Measurements from ENCODE around the gene TTC39B.

TTC39B gene

DNA sequence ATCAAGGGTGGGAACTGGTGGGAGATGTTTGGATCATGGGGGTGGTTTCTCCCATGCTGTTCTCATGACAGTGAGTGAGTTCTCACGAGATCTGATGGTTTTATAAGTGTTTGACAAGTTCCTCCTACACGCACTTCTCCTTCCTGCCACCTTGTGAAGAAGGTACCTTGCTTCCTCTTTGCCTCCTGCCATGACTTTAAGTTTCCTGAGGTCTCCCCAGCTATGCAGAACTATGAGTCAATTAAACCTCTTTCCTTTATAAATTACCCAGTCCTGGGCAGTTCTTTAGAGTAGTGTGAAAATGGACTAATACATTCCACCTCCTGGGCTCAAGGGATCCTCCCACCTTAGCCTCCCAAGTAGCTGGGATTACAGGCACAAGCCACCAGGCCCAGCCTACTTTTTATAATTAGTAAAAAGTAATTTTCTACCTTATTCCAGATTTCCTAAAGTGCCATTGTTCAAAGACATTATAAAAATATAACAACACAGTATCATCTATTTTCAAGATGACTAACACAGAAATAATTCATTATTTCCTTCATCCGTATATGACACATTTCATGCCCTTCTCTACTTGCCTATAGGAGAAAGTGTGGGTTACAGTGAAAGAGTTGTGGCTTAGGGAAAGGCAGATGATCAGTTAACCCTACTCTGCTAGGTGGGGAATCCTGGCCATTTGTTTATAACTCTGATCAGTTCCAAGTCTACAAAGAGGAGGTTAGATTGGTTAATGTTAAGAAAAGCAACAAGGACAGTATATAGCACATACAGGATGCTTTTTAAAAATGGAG is 99.9 kb downstream of the TTC39B start:
- ChIA-PET POLR2A (no interaction called here), CTCF (interaction anchor here (1.1 to 1.6 kb wide), 3 partner anchors 16 to 24 kb away, joined by 3 to 4 read pairs (median 4); no protein-coding TSS in a partner anchor)
- no peak for DNase-seq (ENCODE audit: extremely low spot score)
- TF ChIP-seq, protein P1, sequence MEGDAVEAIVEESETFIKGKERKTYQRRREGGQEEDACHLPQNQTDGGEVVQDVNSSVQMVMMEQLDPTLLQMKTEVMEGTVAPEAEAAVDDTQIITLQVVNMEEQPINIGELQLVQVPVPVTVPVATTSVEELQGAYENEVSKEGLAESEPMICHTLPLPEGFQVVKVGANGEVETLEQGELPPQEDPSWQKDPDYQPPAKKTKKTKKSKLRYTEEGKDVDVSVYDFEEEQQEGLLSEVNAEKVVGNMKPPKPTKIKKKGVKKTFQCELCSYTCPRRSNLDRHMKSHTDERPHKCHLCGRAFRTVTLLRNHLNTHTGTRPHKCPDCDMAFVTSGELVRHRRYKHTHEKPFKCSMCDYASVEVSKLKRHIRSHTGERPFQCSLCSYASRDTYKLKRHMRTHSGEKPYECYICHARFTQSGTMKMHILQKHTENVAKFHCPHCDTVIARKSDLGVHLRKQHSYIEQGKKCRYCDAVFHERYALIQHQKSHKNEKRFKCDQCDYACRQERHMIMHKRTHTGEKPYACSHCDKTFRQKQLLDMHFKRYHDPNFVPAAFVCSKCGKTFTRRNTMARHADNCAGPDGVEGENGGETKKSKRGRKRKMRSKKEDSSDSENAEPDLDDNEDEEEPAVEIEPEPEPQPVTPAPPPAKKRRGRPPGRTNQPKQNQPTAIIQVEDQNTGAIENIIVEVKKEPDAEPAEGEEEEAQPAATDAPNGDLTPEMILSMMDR (IDR thresholded peaks at IDR 0.05; ENCODE audit: control extremely low read depth, extremely low read depth, low read depth, missing control alignments): no peak

- DNase-seq (ENCODE audit: extremely low spot score): no peak
- ChIA-PET POLR2A (no interaction called here), CTCF (interaction anchor here (1.1 to 3.2 kb wide), 4 partner anchors 10 to 32 kb away, joined by 3 to 10 read pairs (median 3); no protein-coding TSS in a partner anchor)
- TF ChIP-seq, protein P1 (IDR thresholded peaks at IDR 0.05; ENCODE audit: control extremely low read depth, extremely low read depth, low read depth, missing control alignments): no peak
These were observed 101.2 kb downstream of the TTC39B start for GRCh38 chr9:15205632-15206420.

- CTCF ChIA-PET: interaction anchor here (3.2 kb wide), 1 partner anchor 29 kb away, joined by 10 read pairs; no protein-coding TSS in a partner anchor
- POLR2A ChIA-PET: no interaction called here
- no peak for DNase-seq (ENCODE audit: extremely low spot score)
- TF ChIP-seq, protein P1 (IDR thresholded peaks at IDR 0.05; ENCODE audit: control extremely low read depth, extremely low read depth, low read depth, missing control alignments): no peak
These were observed 103.4 kb downstream of the TTC39B start for GRCh38 chr9:15203581-15203980.

- ChIA-PET CTCF (no interaction called here), POLR2A (no interaction called here)
- TF ChIP-seq, protein P1 (IDR thresholded peaks at IDR 0.05; ENCODE audit: control extremely low read depth, extremely low read depth, low read depth, missing control alignments): no peak
- no peak for DNase-seq (ENCODE audit: extremely low spot score)
These were observed 106.9 kb downstream of the TTC39B start for GRCh38 chr9:15200111-15200510.

GRCh38 chr9:15192856-15193255 is 114.2 kb downstream of the TTC39B start:
- no peak for DNase-seq (ENCODE audit: extremely low spot score)
- TF ChIP-seq, protein P1 (IDR thresholded peaks at IDR 0.05; ENCODE audit: control extremely low read depth, extremely low read depth, low read depth, missing control alignments): no peak
- POLR2A ChIA-PET: no interaction called here
- CTCF ChIA-PET: no interaction called here

DNA sequence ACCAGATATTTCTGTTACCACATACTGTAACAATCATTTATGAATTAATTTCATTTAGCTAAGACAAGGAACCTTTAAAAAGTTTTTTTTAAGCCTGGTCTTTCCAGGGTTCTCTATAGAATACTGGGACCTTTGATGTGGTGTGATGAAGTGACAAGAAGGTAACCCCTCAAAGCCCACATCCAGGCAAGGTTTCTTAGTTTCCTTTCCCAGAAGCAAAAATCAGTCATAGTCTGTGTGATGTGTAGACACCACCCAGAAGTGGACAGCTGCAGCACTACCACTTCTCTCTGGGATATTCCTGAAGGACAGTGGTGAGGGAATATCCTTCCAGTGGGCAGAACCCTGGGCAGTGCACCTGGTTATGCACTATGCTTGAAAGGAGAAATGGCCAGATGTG is 115.6 kb downstream of the TTC39B start:
- no peak for DNase-seq (ENCODE audit: extremely low spot score)
- CTCF ChIA-PET: no interaction called here
- POLR2A ChIA-PET: no interaction called here
- TF ChIP-seq, protein P1 (IDR thresholded peaks at IDR 0.05; ENCODE audit: control extremely low read depth, extremely low read depth, low read depth, missing control alignments): no peak

Data from GM10248 (cell line).